HUES48 (cell line): ENCODE results near the gene SLC6A2.

Source experiments
- H3K27ac ChIP-seq: one replicate; pipeline ENCODE4 v1.7.0; 2013; ENCODE audit warnings: low read depth, low read length, inconsistent platforms
- H3K27me3 ChIP-seq: 2 replicates; pipeline ENCODE4 v1.6.1; 2013; ENCODE audit warnings: mild to moderate bottlenecking, low read length; ENCODE audit not compliant: control insufficient read depth, insufficient read depth
- H3K36me3 ChIP-seq: 2 replicates; pipeline ENCODE4 v1.6.1; 2013; ENCODE audit warnings: low read length; ENCODE audit not compliant: control insufficient read depth, insufficient read depth
- H3K4me1 ChIP-seq: 2 replicates; pipeline ENCODE4 v1.6.1; 2013; ENCODE audit warnings: mild to moderate bottlenecking, low read length; ENCODE audit not compliant: control insufficient read depth, insufficient read depth
- H3K4me3 ChIP-seq: 2 replicates; pipeline ENCODE4 v1.5.1; 2013; ENCODE audit warnings: mild to moderate bottlenecking, low read depth, low read length
- H3K9ac ChIP-seq: 2 replicates; pipeline ENCODE4 v1.6.1; 2013; ENCODE audit warnings: mild to moderate bottlenecking, low read depth, low read length, moderate library complexity
- H3K9me3 ChIP-seq: 2 replicates; pipeline ENCODE4 v1.6.1; 2013; ENCODE audit warnings: low read length; ENCODE audit not compliant: control insufficient read depth, insufficient read depth

SLC6A2 gene

GRCh38 chr16:55647343-55647742, 8.4 kb upstream of the SLC6A2 start:
- Histone ChIP-seq H3K27me3 (peaks cover 22% of the 10 kb centered on the region), H3K4me3 (no peak overlapping the region), H3K36me3 (no peaks in the 10 kb centered on the region), H3K9me3 (no peaks in the 10 kb centered on the region), H3K4me1 (no peaks in the 10 kb centered on the region), H3K9ac (no peak overlapping the region), H3K27ac (no peak overlapping the region)

GRCh38 chr16:55647798-55648197, 8.0 kb upstream of the SLC6A2 start:
- H3K9me3 ChIP-seq: no peaks in the 10 kb centered on the region
- H3K36me3 ChIP-seq: no peaks in the 10 kb centered on the region
- no peak overlapping the region for H3K27ac ChIP-seq
- peaks cover 26% of the 10 kb centered on the region for H3K27me3 ChIP-seq
- H3K4me3 ChIP-seq: no peak overlapping the region
- H3K4me1 ChIP-seq: no peaks in the 10 kb centered on the region
- no peak overlapping the region for H3K9ac ChIP-seq

- H3K27me3 ChIP-seq: peaks cover 70% of the 10 kb centered on the region
These were observed 3.7 kb upstream of the SLC6A2 start for GRCh38 chr16:55651841-55652824.

GRCh38 chr16:55653106-55653505, 2.7 kb upstream of the SLC6A2 start:
- H3K9me3 ChIP-seq: 0 out of 2 replicates have a peak, but pooled peaks cover 3% of the 10 kb centered on the region
- H3K4me3 ChIP-seq: no peak overlapping the region
- no peaks in the 10 kb centered on the region for H3K36me3 ChIP-seq
- peaks cover 4% of the 10 kb centered on the region; the same call in 1 of the 2 replicates for H3K4me1 ChIP-seq
- H3K27me3 ChIP-seq: peaks cover 79% of the 10 kb centered on the region
- H3K9ac ChIP-seq: no peak overlapping the region
- H3K27ac ChIP-seq: no peak overlapping the region

More at GRCh38 chr16:55651841-55652824, 3.7 kb upstream of the SLC6A2 start:
- Histone ChIP-seq H3K4me3 (no peak overlapping the region), H3K9me3 (0 out of 2 replicates have a peak, but pooled peaks cover 3% of the 10 kb centered on the region), H3K27ac (no peak overlapping the region), H3K4me1 (peaks cover 4% of the 10 kb centered on the region; the same call in 1 of the 2 replicates), H3K9ac (no peak overlapping the region), H3K36me3 (no peaks in the 10 kb centered on the region)

GRCh38 chr16:55655381-55655896, 349 bp upstream of the SLC6A2 start:
- Histone ChIP-seq H3K36me3 (no peaks in the 10 kb centered on the region), H3K9ac (no peak overlapping the region), H3K27me3 (peaks cover 92% of the 10 kb centered on the region), H3K4me3 (peak overlapping the region; percentile 62), H3K4me1 (peaks cover 4% of the 10 kb centered on the region; the same call in 1 of the 2 replicates), H3K27ac (no peak overlapping the region), H3K9me3 (0 out of 2 replicates have a peak, but pooled peaks cover 3% of the 10 kb centered on the region)

- H3K27me3 ChIP-seq: peaks cover 84% of the 10 kb centered on the region
- H3K9ac ChIP-seq: 0 out of 2 replicates have a peak overlapping the region, but pooled peaks have one; percentile 35
- peaks cover 4% of the 10 kb centered on the region; the same call in 1 of the 2 replicates for H3K4me1 ChIP-seq
- peak overlapping the region; percentile 62 for H3K4me3 ChIP-seq
- no peaks in the 10 kb centered on the region for H3K36me3 ChIP-seq
- H3K9me3 ChIP-seq: 0 out of 2 replicates have a peak, but pooled peaks cover 3% of the 10 kb centered on the region
- H3K27ac ChIP-seq: no peak overlapping the region
These were observed 904 bp downstream of the SLC6A2 start for GRCh38 chr16:55656691-55657092.

- peaks cover 76% of the 10 kb centered on the region for H3K27me3 ChIP-seq
- peaks cover 4% of the 10 kb centered on the region; the same call in 1 of the 2 replicates for H3K4me1 ChIP-seq
- no peak overlapping the region for H3K4me3 ChIP-seq
- 0 out of 2 replicates have a peak, but pooled peaks cover 3% of the 10 kb centered on the region for H3K9me3 ChIP-seq
- no peak overlapping the region for H3K27ac ChIP-seq
- no peaks in the 10 kb centered on the region for H3K36me3 ChIP-seq
- H3K9ac ChIP-seq: no peak overlapping the region
These were observed 1.8 kb downstream of the SLC6A2 start for GRCh38 chr16:55657616-55658015.

- H3K27me3 ChIP-seq: peaks cover 62% of the 10 kb centered on the region
- H3K27ac ChIP-seq: no peak overlapping the region
These were observed 3.2 kb downstream of the SLC6A2 start for GRCh38 chr16:55658898-55659420.

GRCh38 chr16:55660026-55660425, 4.2 kb downstream of the SLC6A2 start:
- Histone ChIP-seq H3K27me3 (peaks cover 51% of the 10 kb centered on the region), H3K36me3 (no peaks in the 10 kb centered on the region), H3K27ac (no peak overlapping the region), H3K4me1 (peaks cover 4% of the 10 kb centered on the region; the same call in 1 of the 2 replicates), H3K4me3 (no peak overlapping the region), H3K9ac (no peak overlapping the region), H3K9me3 (0 out of 2 replicates have a peak, but pooled peaks cover 2% of the 10 kb centered on the region)

More at GRCh38 chr16:55658898-55659420, 3.2 kb downstream of the SLC6A2 start:
- H3K9ac ChIP-seq: no peak overlapping the region
- H3K36me3 ChIP-seq: no peaks in the 10 kb centered on the region
- H3K4me1 ChIP-seq: peaks cover 4% of the 10 kb centered on the region; the same call in 1 of the 2 replicates
- H3K9me3 ChIP-seq: 0 out of 2 replicates have a peak, but pooled peaks cover 3% of the 10 kb centered on the region
- no peak overlapping the region for H3K4me3 ChIP-seq

- Histone ChIP-seq H3K9me3 (no peaks in the 10 kb centered on the region), H3K36me3 (no peaks in the 10 kb centered on the region), H3K4me1 (peaks cover 4% of the 10 kb centered on the region; the same call in 1 of the 2 replicates), H3K9ac (no peak overlapping the region), H3K27me3 (peaks cover 43% of the 10 kb centered on the region), H3K27ac (no peak overlapping the region), H3K4me3 (no peak overlapping the region)
These were observed 5.0 kb downstream of the SLC6A2 start for GRCh38 chr16:55660828-55661227.
